HG02852 (cell line): ENCODE measurements around the gene ARHGEF4.

Source experiments
- ATAC-seq: cut with Tn5 transposase; IDR thresholded peaks from one replicate; pipeline ENCODE4 v1.9.1; 2021; ENCODE audit warnings: mild to moderate bottlenecking, moderate library complexity; ENCODE audit not compliant: unreplicated experiment

The ARHGEF4 gene

GRCh38 chr2:130836501-130837174 is at the start of gene ARHGEF4:
TSS of gene ARHGEF4 (plus strand) at chr2:130836914. CDS start at chr2:130836954, 40 bp downstream.
- no peak for ATAC-seq

- ATAC-seq = no peak
Observed at GRCh38 chr2:130787841-130788240, 48.9 kb upstream of the ARHGEF4 start.

GRCh38 chr2:130790312-130790711 is 46.4 kb upstream of the ARHGEF4 start:
- ATAC-seq = no peak

GRCh38 chr2:130790804-130791616 is 45.7 kb upstream of the ARHGEF4 start:
- no peak for ATAC-seq

- no peak for ATAC-seq
Observed at GRCh38 chr2:130791617-130791939, 45.1 kb upstream of the ARHGEF4 start.

GRCh38 chr2:130795431-130795830 is 41.3 kb upstream of the ARHGEF4 start:
- no peak for ATAC-seq

- no peak for ATAC-seq
Observed at GRCh38 chr2:130796290-130796689, 40.4 kb upstream of the ARHGEF4 start.

GRCh38 chr2:130797493-130798435 is 39.0 kb upstream of the ARHGEF4 start:
- peak; percentile 95 for ATAC-seq

- ATAC-seq = no peak
Observed at GRCh38 chr2:130798472-130799218, 38.1 kb upstream of the ARHGEF4 start.

- no peak for ATAC-seq
Observed at GRCh38 chr2:130799295-130799694, 37.4 kb upstream of the ARHGEF4 start.

GRCh38 chr2:130805613-130806012 is 31.1 kb upstream of the ARHGEF4 start:
- ATAC-seq = no peak

- no peak for ATAC-seq
Observed at GRCh38 chr2:130806370-130806769, 30.3 kb upstream of the ARHGEF4 start.

GRCh38 chr2:130807659-130808385 is 28.9 kb upstream of the ARHGEF4 start:
- no peak for ATAC-seq

GRCh38 chr2:130808482-130809268 is 28.0 kb upstream of the ARHGEF4 start:
- ATAC-seq = no peak

- no peak for ATAC-seq
Observed at GRCh38 chr2:130810490-130810889, 26.2 kb upstream of the ARHGEF4 start.

- ATAC-seq = no peak
Observed at GRCh38 chr2:130813722-130814121, 23.0 kb upstream of the ARHGEF4 start.

- ATAC-seq = no peak
Observed at GRCh38 chr2:130814931-130815680, 21.6 kb upstream of the ARHGEF4 start.

GRCh38 chr2:130818809-130819208 is 17.9 kb upstream of the ARHGEF4 start:
- ATAC-seq = no peak
